HG03354 (cell line): ENCODE data around the gene ATP9B.
"Not testable (repeated sequence)": the region's sequence is repeated elsewhere in the genome, so short reads cannot be mapped to it uniquely, and the experiment has no call there.

Experiments
- ATAC-seq: cut with Tn5 transposase; IDR thresholded peaks from one replicate; pipeline ENCODE4 v1.9.1; 2021; ENCODE audit warnings: mild to moderate bottlenecking; ENCODE audit not compliant: unreplicated experiment, poor library complexity, severe bottlenecking

Gene ATP9B

GRCh38 chr18:79317703-79318102 is 248.5 kb downstream of the ATP9B start:
- ATAC-seq = no peak

DNA sequence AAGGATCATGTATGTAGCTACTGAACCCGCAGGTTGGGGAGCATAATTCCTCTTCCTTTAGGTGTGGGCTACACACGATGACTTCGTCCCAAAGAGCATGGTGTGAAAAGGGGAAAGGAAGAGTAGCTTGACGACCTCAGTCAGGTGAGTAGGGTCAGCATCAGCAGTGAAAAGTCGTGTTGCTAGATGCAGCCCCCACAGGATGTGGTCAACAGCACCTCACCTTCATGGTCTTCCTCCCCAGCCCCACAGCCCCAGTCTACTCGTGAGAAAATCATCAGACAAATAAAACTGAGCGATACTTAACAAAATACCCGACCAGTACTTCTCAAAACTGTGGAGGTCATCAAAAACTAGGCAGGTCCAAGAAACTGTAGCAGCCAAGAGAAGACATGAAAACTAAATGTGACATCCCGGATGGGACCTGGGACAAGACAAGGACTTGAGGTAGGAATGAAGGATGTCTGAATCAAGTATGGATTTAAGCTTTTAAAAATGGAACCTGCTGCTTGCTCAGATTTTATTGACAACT is 249.0 kb downstream of the ATP9B start:
- ATAC-seq = no peak

DNA sequence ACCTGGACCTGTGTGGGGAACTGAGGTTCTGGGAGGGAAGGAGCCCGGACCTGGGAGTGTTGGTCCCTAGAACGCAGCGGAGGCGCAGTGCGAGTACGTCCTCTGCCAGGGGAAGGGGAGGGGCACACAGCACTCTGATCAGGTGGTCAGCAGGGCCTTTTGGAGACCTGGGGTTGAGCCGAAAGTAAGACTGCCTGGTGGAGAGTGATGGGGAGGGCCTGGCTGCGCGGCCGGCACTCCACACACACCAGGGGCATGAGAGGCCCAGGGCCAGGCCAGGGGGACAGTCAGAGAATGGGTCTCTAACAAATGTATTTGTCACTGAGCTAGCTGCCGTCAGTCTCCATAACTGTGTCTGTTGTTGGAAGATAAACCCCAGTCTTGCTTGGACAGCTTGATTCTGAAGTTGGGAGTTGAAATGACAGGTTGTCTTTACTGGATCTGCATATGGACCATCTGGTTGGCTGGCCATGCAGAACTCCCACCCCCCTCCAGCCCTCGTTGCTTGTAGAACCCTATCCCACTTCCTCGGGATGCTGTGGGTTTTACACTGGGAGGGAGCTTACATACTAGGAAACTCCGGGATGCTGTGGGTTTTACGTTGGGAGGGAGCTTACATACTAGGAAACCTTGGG is 251.1 kb downstream of the ATP9B start:
- no peak for ATAC-seq

- no peak for ATAC-seq
Observed at GRCh38 chr18:79321625-79322405, 252.6 kb downstream of the ATP9B start.

DNA sequence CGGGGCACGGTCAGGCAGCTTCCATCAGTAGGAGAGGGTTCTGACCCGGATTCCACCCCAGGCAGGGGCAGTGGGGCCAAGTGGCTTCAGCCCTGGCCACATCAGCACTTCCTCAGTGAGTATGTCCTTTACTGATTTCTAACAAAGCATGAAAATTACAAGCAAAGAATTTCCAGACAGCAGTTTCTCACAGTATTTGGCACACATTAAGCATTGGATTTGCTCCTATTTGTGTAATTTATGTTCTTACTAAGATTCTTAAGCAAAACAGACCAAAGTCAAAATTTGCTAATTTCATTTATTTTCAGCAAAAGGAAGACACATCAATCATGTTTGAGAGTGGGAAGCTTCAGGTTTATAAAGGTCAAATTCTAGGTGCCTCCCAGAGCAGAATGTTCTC is 253.2 kb downstream of the ATP9B start:
- no peak for ATAC-seq

DNA sequence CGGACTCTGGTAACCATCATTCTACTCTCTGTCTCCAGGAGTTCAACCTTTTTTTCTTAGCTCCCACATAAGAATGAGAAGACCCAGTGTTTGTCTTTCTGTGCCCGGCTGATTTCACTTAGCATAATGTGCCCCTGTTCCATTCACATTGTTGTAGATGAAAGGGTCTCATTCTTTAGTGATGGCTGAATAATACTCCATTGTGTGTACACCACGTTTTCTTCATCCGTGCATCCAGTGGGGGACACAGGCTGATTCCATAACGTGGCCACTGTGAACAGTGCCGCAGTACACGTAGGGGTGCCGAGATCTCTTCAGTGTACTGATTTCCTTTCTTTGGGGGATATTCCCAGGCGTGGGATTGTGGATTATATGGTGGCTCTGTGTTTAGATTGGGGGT is 254.3 kb downstream of the ATP9B start:
- ATAC-seq = no peak

GRCh38 chr18:79326413-79327198 is 257.4 kb downstream of the ATP9B start:
- ATAC-seq = no peak

GRCh38 chr18:79327199-79327721 is 258.1 kb downstream of the ATP9B start:
- no peak for ATAC-seq

DNA sequence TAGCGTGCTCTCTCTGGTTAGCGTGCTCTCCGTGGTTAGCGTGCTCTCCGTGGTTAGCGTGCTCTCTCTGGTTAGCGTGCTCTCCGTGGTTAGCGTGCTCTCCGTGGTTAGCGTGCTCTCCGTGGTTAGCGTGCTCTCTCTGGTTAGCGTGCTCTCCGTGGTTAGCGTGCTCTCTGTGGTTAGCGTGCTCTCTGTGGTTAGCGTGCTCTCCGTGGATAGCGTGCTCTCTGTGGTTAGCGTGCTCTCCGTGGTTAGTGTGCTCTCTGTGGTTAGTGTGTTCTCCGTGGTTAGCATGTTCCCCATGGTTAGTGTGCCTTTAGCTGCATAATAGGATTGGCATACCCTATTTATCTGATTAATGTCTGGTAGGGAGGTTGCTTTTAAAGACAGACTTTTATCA is 258.7 kb downstream of the ATP9B start:
- not testable (repeated sequence) for ATAC-seq

GRCh38 chr18:79328887-79329286 is 259.7 kb downstream of the ATP9B start:
- no peak for ATAC-seq

- no peak for ATAC-seq
Observed at GRCh38 chr18:79329786-79330185, 260.6 kb downstream of the ATP9B start.

- no peak for ATAC-seq
Observed at GRCh38 chr18:79332646-79333045, 263.5 kb downstream of the ATP9B start.

DNA sequence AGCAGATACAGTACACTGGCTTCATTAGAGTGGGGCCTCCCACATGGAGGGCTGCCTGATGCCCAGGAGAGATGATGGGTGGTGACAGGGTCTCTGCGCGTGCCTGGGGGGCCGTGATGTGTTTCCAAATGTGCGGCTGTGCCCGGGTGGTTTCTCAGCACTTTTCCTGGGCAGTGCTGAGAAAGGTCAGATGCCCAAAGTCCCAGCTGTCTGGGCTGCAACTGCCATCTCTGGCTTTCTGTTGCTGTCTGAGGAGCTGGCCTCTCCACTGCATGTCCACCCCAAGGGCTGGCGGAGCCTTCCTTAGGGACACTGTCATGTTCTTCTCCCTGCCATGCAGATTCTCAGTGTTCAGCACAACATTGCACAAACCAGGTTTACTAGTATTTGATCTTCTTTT is 263.9 kb downstream of the ATP9B start:
- ATAC-seq = no peak

GRCh38 chr18:79334496-79335233 is 265.5 kb downstream of the ATP9B start:
- ATAC-seq = no peak

DNA sequence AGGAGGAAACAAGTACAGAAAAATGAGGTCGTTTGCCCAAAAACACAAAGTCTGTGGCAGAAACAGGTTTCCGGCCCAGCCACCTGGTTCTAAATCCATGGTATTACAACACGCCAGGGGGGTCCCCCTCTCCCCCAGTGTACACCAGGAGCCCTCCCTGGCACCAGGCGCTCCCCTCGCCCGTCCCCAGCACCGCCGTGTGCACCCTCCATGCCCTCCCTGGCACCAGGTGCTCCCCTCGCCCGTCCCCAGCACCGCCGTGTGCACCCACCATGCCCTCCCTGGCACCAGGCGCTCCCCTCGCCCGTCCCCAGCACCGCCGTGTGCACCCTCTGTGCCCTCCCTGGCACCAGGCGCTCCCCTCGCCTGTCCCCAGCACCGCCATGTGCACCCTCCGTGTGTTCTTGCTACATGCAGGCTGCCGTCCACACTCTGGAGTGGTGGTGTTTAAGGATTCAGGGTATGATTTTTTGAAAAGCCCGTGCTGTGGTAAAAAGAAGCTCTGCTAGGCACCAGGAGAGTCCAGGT is 266.7 kb downstream of the ATP9B start:
- ATAC-seq = no peak

GRCh38 chr18:79336556-79337142 is 267.5 kb downstream of the ATP9B start:
- ATAC-seq = no peak

- no peak for ATAC-seq
Observed at GRCh38 chr18:79337184-79337583, 268.0 kb downstream of the ATP9B start.

DNA sequence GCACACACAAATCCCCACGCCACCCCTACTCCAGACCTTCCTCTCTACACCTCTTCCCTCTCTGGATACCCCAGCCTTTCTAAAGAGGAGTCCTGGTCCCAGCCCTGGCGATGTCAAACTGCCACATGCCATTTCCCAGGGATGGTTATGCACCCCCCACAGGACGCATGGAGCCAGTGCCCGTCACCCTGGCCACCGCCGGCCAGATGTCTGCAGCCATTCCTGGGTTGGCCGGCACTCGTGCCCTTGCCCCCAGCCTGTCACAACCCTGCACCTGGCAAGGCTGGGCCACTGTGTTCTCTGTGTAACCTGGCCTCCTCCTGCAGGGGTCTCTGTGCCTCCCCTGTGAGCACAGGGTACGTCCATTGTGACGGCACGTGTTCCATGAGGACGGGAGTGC is 268.4 kb downstream of the ATP9B start:
- ATAC-seq = no peak
